Adrenal gland (tissue), 12 donors: ENCODE data around the gene AUH. TPM values are rescaled to one million over a fixed set of nuclear protein-coding genes. Genes with fewer than 3 reads are reported as not detected.

Source experiments
- DNase-seq, 7 donors: peaks; one replicate each; pipeline ENCODE4 v3.0.0-alpha.2; 2019 to 2020
- H3K27ac ChIP-seq, 5 donors: fragments of 200-600 bp; sonication (generic) in 4 of 5; 1 replicate in 3 of 5; 2 replicates in 2 of 5; pipeline versions ENCODE4 v1.5.1 to v1.8.0; 2016 to 2020; ENCODE audit warnings: mild to moderate bottlenecking in 1 of 5
- H3K27me3 ChIP-seq: fragments of 200-600 bp; 2 replicates; pipeline ENCODE4 v1.8.0; 2021
- H3K36me3 ChIP-seq, 2 donors: fragments of 200-600 bp; replicated peaks in 1 of 2; 1 replicate in 1 of 2; 2 replicates in 1 of 2; pipeline versions ENCODE4 v1.5.1 to v1.8.0; 2018 to 2022
- H3K4me1 ChIP-seq, 2 donors: fragments of 200-600 bp; replicated peaks in 1 of 2; 1 replicate in 1 of 2; 2 replicates in 1 of 2; pipeline versions ENCODE4 v1.5.1 to v1.8.0; 2018 to 2021
- H3K4me3 ChIP-seq, 4 donors: fragments of 200-600 bp; sonication (generic) in 3 of 4; one replicate each; pipeline ENCODE4 v1.5.1; 2016 to 2018
- H3K9me3 ChIP-seq, 3 donors: fragments of 200-600 bp; sonication (generic) in 1 of 3; replicated peaks in 1 of 3; 1 replicate in 2 of 3; 2 replicates in 1 of 3; pipeline versions ENCODE4 v1.5.1 to v1.8.0; 2016 to 2021
- CTCF ChIP-seq, 6 experiments: fragments of 450-650 bp in 4 of 6; fragments of 200-600 bp in 2 of 6; sonication (generic) in 1 of 6; IDR thresholded peaks; 1 replicate in 5 of 6; 2 replicates in 1 of 6; pipeline versions ENCODE4 v1.5.1 to v1.8.0; 2016 to 2021; ENCODE audit warnings: antibody characterized with exemption in 6 of 6, mild to moderate bottlenecking in 2 of 6, moderate library complexity in 1 of 6
- POLR2A ChIP-seq, 2 donors: fragments of 450-650 bp; IDR thresholded peaks; one replicate each; pipeline ENCODE4 v1.6.1; 2017; ENCODE audit warnings: antibody characterized with exemption in 2 of 2, mild to moderate bottlenecking in 2 of 2, moderate library complexity in 1 of 2
- WGBS, 4 donors: extraction: QIAGEN DNeasy Blood & Tissue Kit in 2 of 4; methylation state at CpG; one replicate each; pipeline versions ENCODE4 v1.1.5 to v1.1.7; 2013 to 2017; 5-methylcytosine and 5-hydroxymethylcytosine counted together
- intact Hi-C, 2 donors: fragments of 100-400 bp; cut with DNase I; formaldehyde crosslinking; loops; one replicate each; pipeline versions ENCODE4 v1.14.1 to v1.15.0; 2022 to 2023
- polyA plus RNA-seq, 3 donors: library from polyadenylated mRNA; stranded (reverse); fragments of 200-250 nt in 2 of 3; fragments of 350-450 nt in 1 of 3; fragmentation: Illumina TruSeq in 1 of 3; extraction: RNeasy Lipid Tissue Mini Kit (QIAGEN cat#74804) in 1 of 3; gene quantifications; one replicate each; pipeline ENCODE4 v1.2.3, GENCODE V29; 2013 to 2014
- total RNA-seq, 9 donors: library from RNA; depleted of rRNA in 4 of 9; stranded (reverse); fragments of >200 nt in 4 of 9; fragments of 120-200 nt in 1 of 9; fragmentation: NEBNext Ultra II Directional in 1 of 9; extraction: Animal tissue kit (Norgen Biotek cat#: 25700) in 1 of 9; gene quantifications; one replicate each; pipeline versions ENCODE4 v1.1.0 to v1.2.4, GENCODE V29; 2013 to 2023
- donor health status: healthy with polysubstance abuse.
- donor health status: Bipolar disorder and iron deficiency.
- donor health status: DM: yes; HTN: yes; CAD: no.
- donor health status: DM: no; HTN: no; CAD: no.
- donor health status: DM: no; HTN: no; CAD: no.
- donor health status: DM: yes; HTN: yes; CAD: no.

AUH gene
- total and polyA plus RNA-seq, 12 donors = 41.9 to 158 (median 71.7) TPM

GRCh38 chr9:91265514-91265913, 96.2 kb downstream of the AUH start:
- 89 to 92% (median 90%) methylated on average over 5 of the region's 5 CpGs for WGBS, 4 donors
- no peaks in the 10 kb centered on the region for H3K36me3 ChIP-seq
- no peaks in the 10 kb centered on the region for H3K9me3 ChIP-seq
- DNase-seq = no peak
- peaks cover 0 to 9% of the 10 kb centered on the region in 2 donors for H3K4me1 ChIP-seq
- TF ChIP-seq CTCF (IDR thresholded peaks at IDR 0.05) (no peak), POLR2A (IDR thresholded peaks at IDR 0.05) (no peak)
- H3K4me3 ChIP-seq = no peak overlapping the region
- intact Hi-C loops = no loop called here
- no peaks in the 10 kb centered on the region for H3K27me3 ChIP-seq
- H3K27ac ChIP-seq = no peak overlapping the region

- Histone ChIP-seq H3K4me3 (no peak overlapping the region), H3K4me1 (peaks cover 0 to 9% of the 10 kb centered on the region in 2 donors), H3K36me3 (no peaks in the 10 kb centered on the region), H3K9me3 (no peaks in the 10 kb centered on the region), H3K27me3 (no peaks in the 10 kb centered on the region), H3K27ac (peak overlapping the region in 1 of 5 donors; percentile 33)
- whole genome bisulfite sequencing, 4 donors = 21 to 50% (median 25%) methylated on average over 1 of the region's 1 CpG
- intact Hi-C loops = no loop called here
- peak in 3 of 7 donors; percentile 26 to 50 (median 37) for DNase-seq
- TF ChIP-seq CTCF (IDR thresholded peaks at IDR 0.05) (no peak), POLR2A (IDR thresholded peaks at IDR 0.05) (no peak)
Measured at GRCh38 chr9:91261417-91261816, 100.3 kb downstream of the AUH start.

GRCh38 chr9:91259162-91259561, 102.6 kb downstream of the AUH start:
- intact Hi-C loops = no loop called here
- TF ChIP-seq CTCF (IDR thresholded peaks at IDR 0.05) = no peak
- TF ChIP-seq POLR2A (IDR thresholded peaks at IDR 0.05) = no peak
- Histone ChIP-seq H3K36me3 (no peaks in the 10 kb centered on the region), H3K4me1 (peaks cover 0 to 19% of the 10 kb centered on the region in 2 donors), H3K27me3 (no peaks in the 10 kb centered on the region), H3K4me3 (no peak overlapping the region), H3K9me3 (no peaks in the 10 kb centered on the region), H3K27ac (no peak overlapping the region)
- no peak for DNase-seq
- 95 to 100% (median 97%) methylated on average over 1 of the region's 1 CpG for WGBS, 4 donors

GRCh38 chr9:91258451-91258850, 103.3 kb downstream of the AUH start:
- Histone ChIP-seq H3K27ac (no peak overlapping the region), H3K27me3 (no peaks in the 10 kb centered on the region), H3K4me3 (no peak overlapping the region), H3K4me1 (peaks cover 0 to 19% of the 10 kb centered on the region in 2 donors), H3K9me3 (no peaks in the 10 kb centered on the region), H3K36me3 (no peaks in the 10 kb centered on the region)
- no peak for DNase-seq
- TF ChIP-seq CTCF (IDR thresholded peaks at IDR 0.05) (no peak), POLR2A (IDR thresholded peaks at IDR 0.05) (no peak)
- 82 to 95% (median 93%) methylated on average over 3 of the region's 3 CpGs for WGBS, 4 donors
- intact Hi-C loops = no loop called here
